Activated effector memory CD4-positive, alpha-beta T cell treated with Interleukin-2 at 50 U/mL for 16 hours (primary cell): ENCODE data around the gene AGAP3.

ENCODE experiments used
- DNase-seq: peaks from one replicate; pipeline ENCODE4 v3.0.0-alpha.2; 2020

Gene AGAP3

GRCh38 chr7:151192002-151192539 lies 105.8 kb downstream of the AGAP3 start:
- DNase-seq, result no peak

- no peak for DNase-seq
Measured at GRCh38 chr7:151193203-151193978, 107.1 kb downstream of the AGAP3 start.
